Glutamatergic neuron (in vitro differentiated cells): ENCODE results near the gene FAM98B. TPM values are rescaled to one million over a fixed set of nuclear protein-coding genes. Genes with fewer than 3 reads are reported as not detected.

Experiments
- DNase-seq: peaks from one replicate; pipeline ENCODE4 v3.0.0; 2022
- H3K27ac Mint-ChIP-seq: one replicate; pipeline ENCODE4 v1.8.0; 2020; ENCODE audit warnings: mild to moderate bottlenecking, mixed read lengths, inconsistent platforms; ENCODE audit not compliant: unreplicated experiment
- H3K27me3 Mint-ChIP-seq: one replicate; pipeline ENCODE4 v1.8.0; 2020; ENCODE audit warnings: mild to moderate bottlenecking, moderate library complexity, mixed read lengths, inconsistent platforms; ENCODE audit not compliant: unreplicated experiment
- H3K36me3 Mint-ChIP-seq: one replicate; pipeline ENCODE4 v1.8.0; 2020; ENCODE audit warnings: mild to moderate bottlenecking, mixed read lengths, inconsistent platforms; ENCODE audit not compliant: unreplicated experiment
- H3K4me1 Mint-ChIP-seq: one replicate; pipeline ENCODE4 v1.8.0; 2020; ENCODE audit warnings: mild to moderate bottlenecking, low read depth, mixed read lengths, inconsistent platforms; ENCODE audit not compliant: unreplicated experiment
- H3K4me3 Mint-ChIP-seq: one replicate; pipeline ENCODE4 v1.8.0; 2020; ENCODE audit warnings: mild to moderate bottlenecking, mixed read lengths, inconsistent platforms; ENCODE audit not compliant: unreplicated experiment
- H3K9me3 Mint-ChIP-seq: one replicate; pipeline ENCODE4 v1.8.0; 2020; ENCODE audit warnings: mild to moderate bottlenecking, moderate library complexity, mixed read lengths, inconsistent platforms; ENCODE audit not compliant: unreplicated experiment
- total RNA-seq: library from RNA; stranded (reverse); fragmentation: NEBNext Ultra II Directional; extraction: Animal tissue kit (Norgen Biotek cat#: 25700); gene quantifications from one replicate; pipeline ENCODE4 v1.2.1, GENCODE V29; 2021; ENCODE audit not compliant: unreplicated experiment
- TF ChIP-seq, protein P1 (sequence below): fragments of 200-600 bp; sonication (generic); IDR thresholded peaks from one replicate; pipeline ENCODE4 v1.5.0; 2021; ENCODE audit not compliant: partially characterized antibody, unreplicated experiment

FAM98B gene
- total RNA-seq, 1 donor from 2014 or later = 19.9 TPM

DNA sequence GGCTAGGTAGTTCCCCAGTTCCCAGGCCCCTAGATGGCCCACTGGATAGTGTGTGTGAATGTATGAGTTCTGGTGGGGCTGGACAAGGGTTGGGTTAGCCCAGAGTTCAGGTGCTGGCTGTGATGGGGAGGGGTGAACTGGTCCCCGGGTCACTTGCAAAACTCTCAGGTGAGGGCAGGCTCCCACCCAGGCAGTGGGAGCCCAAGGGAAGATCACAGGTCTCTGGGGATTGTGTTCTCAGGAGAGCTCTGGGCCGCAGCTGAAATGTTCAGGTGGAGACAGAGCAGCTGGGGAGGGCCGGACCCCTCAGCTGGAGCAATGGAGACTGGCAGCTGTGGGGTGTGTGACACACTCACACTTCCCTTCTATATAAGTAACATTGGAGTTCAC is 12.8 kb upstream of the FAM98B start:
- H3K36me3 Mint-ChIP-seq = peaks cover 5% of the 10 kb centered on the region
- no peak overlapping the region for H3K27ac Mint-ChIP-seq
- H3K4me1 Mint-ChIP-seq = peaks cover 14% of the 10 kb centered on the region
- peaks cover 6% of the 10 kb centered on the region for H3K27me3 Mint-ChIP-seq
- TF ChIP-seq, protein P1, sequence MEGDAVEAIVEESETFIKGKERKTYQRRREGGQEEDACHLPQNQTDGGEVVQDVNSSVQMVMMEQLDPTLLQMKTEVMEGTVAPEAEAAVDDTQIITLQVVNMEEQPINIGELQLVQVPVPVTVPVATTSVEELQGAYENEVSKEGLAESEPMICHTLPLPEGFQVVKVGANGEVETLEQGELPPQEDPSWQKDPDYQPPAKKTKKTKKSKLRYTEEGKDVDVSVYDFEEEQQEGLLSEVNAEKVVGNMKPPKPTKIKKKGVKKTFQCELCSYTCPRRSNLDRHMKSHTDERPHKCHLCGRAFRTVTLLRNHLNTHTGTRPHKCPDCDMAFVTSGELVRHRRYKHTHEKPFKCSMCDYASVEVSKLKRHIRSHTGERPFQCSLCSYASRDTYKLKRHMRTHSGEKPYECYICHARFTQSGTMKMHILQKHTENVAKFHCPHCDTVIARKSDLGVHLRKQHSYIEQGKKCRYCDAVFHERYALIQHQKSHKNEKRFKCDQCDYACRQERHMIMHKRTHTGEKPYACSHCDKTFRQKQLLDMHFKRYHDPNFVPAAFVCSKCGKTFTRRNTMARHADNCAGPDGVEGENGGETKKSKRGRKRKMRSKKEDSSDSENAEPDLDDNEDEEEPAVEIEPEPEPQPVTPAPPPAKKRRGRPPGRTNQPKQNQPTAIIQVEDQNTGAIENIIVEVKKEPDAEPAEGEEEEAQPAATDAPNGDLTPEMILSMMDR = no peak
- no peak overlapping the region for H3K4me3 Mint-ChIP-seq
- peaks cover 5% of the 10 kb centered on the region for H3K9me3 Mint-ChIP-seq
- DNase-seq = no peak

DNA sequence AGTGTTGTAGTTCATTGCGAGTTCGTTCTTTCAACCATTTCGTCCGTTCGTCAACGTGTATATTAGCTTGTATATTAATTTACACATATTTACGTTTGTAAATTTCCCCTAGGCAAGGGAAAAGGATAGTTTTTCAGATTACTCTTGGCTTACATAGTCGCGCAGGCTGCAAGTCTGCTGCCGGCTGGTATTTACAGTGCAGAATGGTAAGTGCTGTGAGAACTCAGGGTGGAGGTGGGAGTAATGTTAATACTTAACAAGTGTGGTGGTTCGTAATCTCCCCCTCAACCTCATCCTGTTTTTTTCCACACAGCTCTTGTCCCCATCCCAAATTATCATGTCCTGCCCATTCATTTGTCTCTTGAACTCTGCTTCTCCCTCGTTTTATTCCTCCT is 766 bp downstream of the FAM98B start:
- H3K4me1 Mint-ChIP-seq = peaks cover 3% of the 10 kb centered on the region
- DNase-seq = no peak
- TF ChIP-seq, protein P1 = no peak
- peak overlapping the region; percentile 96 for H3K4me3 Mint-ChIP-seq
- peak overlapping the region; percentile 96 for H3K27ac Mint-ChIP-seq
- H3K27me3 Mint-ChIP-seq = peaks cover 4% of the 10 kb centered on the region
- peaks cover 2% of the 10 kb centered on the region for H3K9me3 Mint-ChIP-seq
- H3K36me3 Mint-ChIP-seq = no peaks in the 10 kb centered on the region

DNA sequence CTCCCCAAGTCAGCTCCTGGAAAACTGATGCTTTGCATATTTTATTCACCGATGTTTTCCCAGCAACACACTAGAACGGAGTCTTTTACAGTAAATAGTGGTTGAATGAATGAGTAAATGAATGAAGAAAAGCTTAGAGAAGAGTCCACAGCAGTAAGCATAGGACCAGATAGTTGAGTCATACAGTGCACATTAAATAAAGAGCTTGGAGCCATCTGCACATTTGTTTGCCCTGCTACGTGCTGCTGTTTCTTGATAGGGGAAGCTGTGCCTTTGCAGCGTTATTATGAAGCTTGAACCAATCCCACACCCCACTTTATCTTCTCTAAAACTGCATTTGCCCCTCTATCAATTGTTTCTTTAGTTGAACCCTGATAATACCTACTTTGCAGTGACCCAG is 1.2 kb downstream of the FAM98B start:
- H3K27me3 Mint-ChIP-seq = peaks cover 2% of the 10 kb centered on the region
- no peak for DNase-seq
- TF ChIP-seq, protein P1 = no peak

DNA sequence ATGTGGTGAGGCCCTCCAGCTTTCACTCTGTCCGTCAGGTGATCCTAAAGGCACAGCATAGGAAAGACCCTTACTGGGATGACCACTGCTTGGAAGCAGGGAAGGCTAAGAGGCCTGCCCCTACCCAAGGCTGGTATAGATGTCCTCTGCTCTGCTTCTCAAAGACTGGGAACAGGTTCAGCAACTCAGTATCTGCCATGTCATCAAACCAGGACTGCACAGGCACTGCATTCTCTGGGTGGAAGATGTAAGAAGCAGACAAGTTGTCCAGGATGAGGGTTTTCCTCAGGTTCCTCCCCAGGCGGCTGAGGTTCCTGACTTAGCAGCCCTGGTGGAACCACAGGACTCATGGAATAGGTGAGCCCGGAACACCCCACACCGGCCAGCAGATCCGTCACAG is 4.7 kb downstream of the FAM98B start:
- peaks cover 3% of the 10 kb centered on the region for H3K4me1 Mint-ChIP-seq
- H3K4me3 Mint-ChIP-seq = no peak overlapping the region

More for the DNA sequence above, 1.2 kb downstream of the FAM98B start:
- Mint-ChIP-seq H3K9me3 (no peaks in the 10 kb centered on the region), H3K4me3 (peak overlapping the region; percentile 96), H3K36me3 (no peaks in the 10 kb centered on the region), H3K4me1 (peaks cover 3% of the 10 kb centered on the region), H3K27ac (peak overlapping the region; percentile 96)

DNA sequence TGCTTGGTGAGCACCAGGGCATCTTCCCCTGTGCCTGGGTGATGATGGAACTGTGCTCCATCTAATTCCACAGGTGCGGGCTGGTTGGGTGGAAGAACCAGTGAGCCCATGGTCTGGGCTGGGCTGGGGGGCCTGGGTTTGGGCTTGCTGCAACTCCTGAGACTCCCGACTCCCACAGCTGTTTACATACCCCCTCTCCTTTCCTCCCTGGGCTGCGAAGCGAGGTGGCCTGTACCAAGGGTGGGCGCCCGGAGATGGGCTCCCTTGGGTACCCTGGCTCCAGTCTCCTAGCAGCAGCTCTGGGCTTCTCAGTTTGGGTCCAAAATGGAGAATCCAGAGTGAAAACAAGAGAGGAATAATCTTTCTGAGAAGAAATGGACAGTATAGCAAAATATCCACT is 5.6 kb downstream of the FAM98B start:
- TF ChIP-seq, protein P1 = no peak
- Mint-ChIP-seq H3K27me3 (peaks cover under 1% of the 10 kb centered on the region), H3K4me3 (no peak overlapping the region), H3K36me3 (no peaks in the 10 kb centered on the region), H3K27ac (no peak overlapping the region), H3K9me3 (no peaks in the 10 kb centered on the region), H3K4me1 (peaks cover 3% of the 10 kb centered on the region)
- no peak for DNase-seq

More for the DNA sequence above, 4.7 kb downstream of the FAM98B start:
- no peak for DNase-seq
- TF ChIP-seq, protein P1 = no peak
- Mint-ChIP-seq H3K36me3 (no peaks in the 10 kb centered on the region), H3K9me3 (no peaks in the 10 kb centered on the region), H3K27ac (no peak overlapping the region), H3K27me3 (peaks cover 2% of the 10 kb centered on the region)
